HepG2 (cell line): ENCODE measurements around the gene ANKRD11. TPM values are rescaled to one million over a fixed set of nuclear protein-coding genes. Genes with fewer than 3 reads are reported as not detected.

ENCODE experiments used
- BHLHE40 ChIP-seq: IDR thresholded peaks from 2 replicates; pipeline ENCODE4 v1.6.1; 2011; ENCODE audit warnings: low read length, improper control_type of control experiment
- GABPA ChIP-seq, 2 experiments: IDR thresholded peaks; 2 replicates each; pipeline ENCODE4 v1.6.1; 2011 to 2016; ENCODE audit warnings: low read depth in 2 of 2, low read length in 1 of 2, missing biosample characterization in 1 of 2, missing genetic modification characterization in 1 of 2
- HNF4G ChIP-seq, 2 experiments: sonication (generic) in 1 of 2; formaldehyde crosslinking in 1 of 2; IDR thresholded peaks; 2 replicates each; pipeline versions ENCODE4 v1.4.0 to v1.6.1; 2011 to 2020; ENCODE audit warnings: borderline replicate concordance in 2 of 2, low read depth in 2 of 2, mild to moderate bottlenecking in 2 of 2, low read length in 1 of 2, missing genetic modification reagents in 1 of 2, moderate library complexity in 1 of 2
- MXD4 ChIP-seq: IDR thresholded peaks from 2 replicates; pipeline ENCODE4 v1.6.1; 2016; ENCODE audit warnings: mild to moderate bottlenecking, missing biosample characterization, missing genetic modification reagents
- MXI1 ChIP-seq: IDR thresholded peaks from 3 replicates; pipeline ENCODE4 v1.6.1; 2012; ENCODE audit warnings: low read depth, low read length, inconsistent platforms, borderline replicate concordance
- NFKB2 ChIP-seq: sonication (generic); formaldehyde crosslinking; IDR thresholded peaks from 2 replicates; pipeline ENCODE4 v1.4.0; 2020; ENCODE audit warnings: missing genetic modification reagents, borderline replicate concordance
- NRL ChIP-seq: sonication (generic); formaldehyde crosslinking; IDR thresholded peaks from 2 replicates; pipeline ENCODE4 v1.5.0; 2020; ENCODE audit warnings: missing genetic modification reagents, mild to moderate bottlenecking, moderate library complexity, borderline replicate concordance
- PLSCR1 ChIP-seq: sonication (generic); formaldehyde crosslinking; IDR thresholded peaks from 2 replicates; pipeline ENCODE4 v1.5.0; 2020; ENCODE audit warnings: missing genetic modification reagents, mild to moderate bottlenecking, borderline replicate concordance
- PRMT3 ChIP-seq: sonication (generic); formaldehyde crosslinking; IDR thresholded peaks from 2 replicates; pipeline ENCODE4 v1.8.1; 2022; ENCODE audit warnings: low read depth, mild to moderate bottlenecking, moderate library complexity, missing genetic modification reagents, borderline replicate concordance
- RELA ChIP-seq: sonication (generic); formaldehyde crosslinking; IDR thresholded peaks from 2 replicates; pipeline ENCODE4 v1.4.0; 2020; ENCODE audit warnings: missing genetic modification reagents
- SAFB2 ChIP-seq: sonication (generic); formaldehyde crosslinking; IDR thresholded peaks from 2 replicates; pipeline ENCODE4 v1.5.1; 2020; ENCODE audit warnings: missing genetic modification reagents, low read depth, mild to moderate bottlenecking, borderline replicate concordance
- SALL1 ChIP-seq: sonication (generic); formaldehyde crosslinking; IDR thresholded peaks from 2 replicates; pipeline ENCODE4 v1.8.0; 2022; ENCODE audit warnings: mild to moderate bottlenecking, missing genetic modification reagents
- SIX1 ChIP-seq: sonication (generic); formaldehyde crosslinking; IDR thresholded peaks from 2 replicates; pipeline ENCODE4 v1.4.0; 2020; ENCODE audit warnings: missing genetic modification reagents, borderline replicate concordance
- SOX5 ChIP-seq: IDR thresholded peaks from 2 replicates; pipeline ENCODE4 v1.6.1; 2016; ENCODE audit warnings: borderline replicate concordance
- ZNF143 ChIP-seq: sonication (generic); formaldehyde crosslinking; IDR thresholded peaks from 2 replicates; pipeline ENCODE4 v1.4.0; 2020; ENCODE audit warnings: missing genetic modification reagents
- ZNF180 ChIP-seq: sonication (generic); formaldehyde crosslinking; IDR thresholded peaks from 2 replicates; pipeline ENCODE4 v1.4.0; 2020; ENCODE audit warnings: low read depth, missing genetic modification reagents, borderline replicate concordance
- ZNF33A ChIP-seq: sonication (generic); formaldehyde crosslinking; IDR thresholded peaks from 2 replicates; pipeline ENCODE4 v1.5.1; 2020; ENCODE audit warnings: missing genetic modification reagents, mild to moderate bottlenecking, moderate library complexity, borderline replicate concordance
- ZNF614 ChIP-seq: IDR thresholded peaks from 2 replicates; pipeline ENCODE4 v1.6.1; 2018; ENCODE audit warnings: missing biosample characterization, missing genetic modification reagents, inconsistent platforms, borderline replicate concordance
- ZNF766 ChIP-seq: sonication (generic); formaldehyde crosslinking; IDR thresholded peaks from 2 replicates; pipeline ENCODE4 v1.5.0; 2020; ENCODE audit warnings: missing genetic modification reagents, borderline replicate concordance
- ZNF788 ChIP-seq: sonication (generic); formaldehyde crosslinking; IDR thresholded peaks from 2 replicates; pipeline ENCODE4 v1.5.0; 2020; ENCODE audit warnings: mild to moderate bottlenecking, missing genetic modification reagents, borderline replicate concordance
- polyA plus RNA-seq, 8 experiments: library from polyadenylated mRNA; depleted of rRNA in 3 of 8; stranded (reverse) in 7 of 8; unstranded in 1 of 8; fragments of >200 nt; fragmentation: Illumina TruSeq in 4 of 8; extraction: Trizol in 4 of 8; gene quantifications; 2 replicates each; pipeline versions ENCODE4 v1.2.1 to v1.2.3, GENCODE V29; 2011 to 2016; ENCODE audit warnings: low read depth in 4 of 8, missing spikeins in 1 of 8, mixed read lengths in 1 of 8; ENCODE audit not compliant: insufficient read depth in 1 of 8
- total RNA-seq, 5 experiments: library from RNA; depleted of rRNA; stranded (reverse); fragments of >200 nt; fragmentation: Illumina TruSeq; extraction: Trizol; gene quantifications; 2 replicates each; pipeline ENCODE4 v1.2.3, GENCODE V29; 2016; ENCODE audit warnings: low read depth in 1 of 5
- TF ChIP-seq, protein P1 (sequence below): sonication (generic); formaldehyde crosslinking; IDR thresholded peaks from 2 replicates; pipeline ENCODE4 v1.8.0; 2022; ENCODE audit warnings: low read depth, missing genetic modification reagents
- TF ChIP-seq, protein P2 (sequence below): sonication (generic); formaldehyde crosslinking; conservative IDR thresholded peaks from 2 replicates; pipeline ENCODE4 v1.4.0; 2020; ENCODE audit warnings: mild to moderate bottlenecking, missing genetic modification reagents, moderate library complexity

The ANKRD11 gene
- total and polyA plus RNA-seq, 2 of the 13 experiments (the other 11 are each of a cell fraction or from before 2014, with no cell fraction given), result 21.4 to 38.4 TPM

DNA sequence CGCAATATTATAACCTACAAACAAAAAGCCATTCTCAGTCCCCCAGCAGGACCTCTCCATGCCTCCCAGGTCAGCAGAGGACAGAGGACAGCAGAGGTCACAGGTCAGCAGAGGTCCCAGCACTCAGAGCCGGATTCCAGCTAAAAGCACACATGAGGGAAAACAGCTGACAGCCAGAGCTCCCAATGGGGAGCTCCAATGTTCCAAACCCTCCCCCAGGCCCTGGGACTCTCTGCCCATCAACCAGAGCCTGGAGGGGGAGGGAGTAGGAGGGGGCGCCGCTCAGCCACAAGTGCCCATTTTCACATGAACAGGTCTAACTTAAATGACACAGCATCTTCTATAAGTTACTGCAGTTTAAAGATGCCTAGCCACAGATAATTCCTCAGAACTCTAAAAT, 77.5 kb downstream of the ANKRD11 start (continued):
- TF ChIP-seq PLSCR1 (CRISPR knock-in tag) (no peak), NFKB2 (CRISPR knock-in tag) (no peak; the same call in 1 of the 2 replicates), ZNF614 (CRISPR knock-in tag) (no peak), SAFB2 (CRISPR knock-in tag) (no peak), ZNF766 (CRISPR knock-in tag) (no peak), ZNF33A (CRISPR knock-in tag) (no peak), GABPA (IDR thresholded peaks at IDR 0.05; ENCODE audit: low read depth, low read length) (no peak), GABPA (CRISPR knock-in tag; IDR thresholded peaks at IDR 0.05; ENCODE audit: low read depth) (no peak), RELA (CRISPR knock-in tag) (no peak), ZNF180 (CRISPR knock-in tag) (no peak), PRMT3 (no peak), MXD4 (CRISPR knock-in tag) (0 out of 2 replicates have a peak, but pooled peaks have one; percentile 39), HNF4G (IDR thresholded peaks at IDR 0.05; ENCODE audit: borderline replicate concordance, low read depth, low read length) (0 out of 2 replicates have a peak, but pooled peaks have one; percentile 34), HNF4G (CRISPR knock-in tag; IDR thresholded peaks at IDR 0.05; ENCODE audit: borderline replicate concordance, low read depth) (no peak), BHLHE40 (peak; percentile 7; the same call in 1 of the 2 replicates), ZNF143 (CRISPR knock-in tag) (no peak), SOX5 (CRISPR knock-in tag) (peak; percentile 47; the same call in 1 of the 2 replicates), SALL1 (CRISPR knock-in tag) (peak; percentile 72), ZNF788 (CRISPR knock-in tag) (peak; percentile 42; the same call in 1 of the 2 replicates), NRL (CRISPR knock-in tag) (no peak), SIX1 (CRISPR knock-in tag) (no peak), MXI1 (peak; percentile 41; the same call in 1 of the 3 replicates)
- TF ChIP-seq, protein P1, sequence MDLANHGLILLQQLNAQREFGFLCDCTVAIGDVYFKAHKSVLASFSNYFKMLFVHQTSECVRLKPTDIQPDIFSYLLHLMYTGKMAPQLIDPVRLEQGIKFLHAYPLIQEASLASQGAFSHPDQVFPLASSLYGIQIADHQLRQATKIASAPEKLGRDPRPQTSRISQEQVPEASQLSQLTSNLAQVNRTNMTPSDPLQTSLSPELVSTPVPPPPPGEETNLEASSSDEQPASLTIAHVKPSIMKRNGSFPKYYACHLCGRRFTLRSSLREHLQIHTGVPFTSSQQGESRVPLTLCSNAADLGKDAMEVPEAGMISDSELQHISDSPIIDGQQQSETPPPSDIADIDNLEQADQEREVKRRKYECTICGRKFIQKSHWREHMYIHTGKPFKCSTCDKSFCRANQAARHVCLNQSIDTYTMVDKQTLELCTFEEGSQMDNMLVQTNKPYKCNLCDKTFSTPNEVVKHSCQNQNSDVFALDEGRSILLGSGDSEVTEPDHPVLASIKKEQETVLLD (CRISPR knock-in tag), result no peak
- TF ChIP-seq, protein P2, sequence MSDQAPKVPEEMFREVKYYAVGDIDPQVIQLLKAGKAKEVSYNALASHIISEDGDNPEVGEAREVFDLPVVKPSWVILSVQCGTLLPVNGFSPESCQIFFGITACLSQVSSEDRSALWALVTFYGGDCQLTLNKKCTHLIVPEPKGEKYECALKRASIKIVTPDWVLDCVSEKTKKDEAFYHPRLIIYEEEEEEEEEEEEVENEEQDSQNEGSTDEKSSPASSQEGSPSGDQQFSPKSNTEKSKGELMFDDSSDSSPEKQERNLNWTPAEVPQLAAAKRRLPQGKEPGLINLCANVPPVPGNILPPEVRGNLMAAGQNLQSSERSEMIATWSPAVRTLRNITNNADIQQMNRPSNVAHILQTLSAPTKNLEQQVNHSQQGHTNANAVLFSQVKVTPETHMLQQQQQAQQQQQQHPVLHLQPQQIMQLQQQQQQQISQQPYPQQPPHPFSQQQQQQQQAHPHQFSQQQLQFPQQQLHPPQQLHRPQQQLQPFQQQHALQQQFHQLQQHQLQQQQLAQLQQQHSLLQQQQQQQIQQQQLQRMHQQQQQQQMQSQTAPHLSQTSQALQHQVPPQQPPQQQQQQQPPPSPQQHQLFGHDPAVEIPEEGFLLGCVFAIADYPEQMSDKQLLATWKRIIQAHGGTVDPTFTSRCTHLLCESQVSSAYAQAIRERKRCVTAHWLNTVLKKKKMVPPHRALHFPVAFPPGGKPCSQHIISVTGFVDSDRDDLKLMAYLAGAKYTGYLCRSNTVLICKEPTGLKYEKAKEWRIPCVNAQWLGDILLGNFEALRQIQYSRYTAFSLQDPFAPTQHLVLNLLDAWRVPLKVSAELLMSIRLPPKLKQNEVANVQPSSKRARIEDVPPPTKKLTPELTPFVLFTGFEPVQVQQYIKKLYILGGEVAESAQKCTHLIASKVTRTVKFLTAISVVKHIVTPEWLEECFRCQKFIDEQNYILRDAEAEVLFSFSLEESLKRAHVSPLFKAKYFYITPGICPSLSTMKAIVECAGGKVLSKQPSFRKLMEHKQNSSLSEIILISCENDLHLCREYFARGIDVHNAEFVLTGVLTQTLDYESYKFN (CRISPR knock-in tag), result peak; percentile 60
